Stomach (tissue), 4 donors: ENCODE data around the gene TMEM119.

Experiments
- CTCF ChIP-seq, 7 experiments: fragments of 450-650 bp in 4 of 7; fragments of 200-600 bp in 3 of 7; sonication (generic) in 3 of 7; IDR thresholded peaks; one replicate each; pipeline ENCODE4 v1.5.1; 2016 to 2019; ENCODE audit warnings: antibody characterized with exemption in 7 of 7, control low read depth in 2 of 7, mild to moderate bottlenecking in 1 of 7
- POLR2A ChIP-seq, 4 donors: fragments of 450-650 bp; IDR thresholded peaks; one replicate each; pipeline ENCODE4 v1.6.1; 2016; ENCODE audit warnings: antibody characterized with exemption in 4 of 4, control low read depth in 2 of 4, mild to moderate bottlenecking in 1 of 4, moderate library complexity in 1 of 4

GRCh38 chr12:108610336-108610815 lies 12.5 kb upstream of the TMEM119 start:
- TF ChIP-seq CTCF (IDR thresholded peaks at IDR 0.05) = no peak
- TF ChIP-seq POLR2A (IDR thresholded peaks at IDR 0.05) = no peak
